ENCODE results near the gene UBR4. TPM values are rescaled to one million over a fixed set of nuclear protein-coding genes. Genes with fewer than 3 reads are reported as not detected.
"Not testable (repeated sequence)": the region's sequence is repeated elsewhere in the genome, so short reads cannot be mapped to it uniquely, and the experiment has no call there.

The UBR4 gene
- 82.1 TPM for polyA plus RNA-seq (2012; ENCODE audit: insufficient read depth, insufficient read length, low read depth)

- no peaks in the 10 kb centered on the region for H3K9me3 ChIP-seq
- no peaks in the 10 kb centered on the region for H3K4me1 ChIP-seq
These were observed at the start of gene UBR4 for GRCh38 chr1:19209990-19210771. Gene UBR4 (minus strand): TSS chr1:19210266. CDS start chr1:19210248, 18 bp downstream.

GRCh38 chr1:19258353-19258752, 48.3 kb upstream of the UBR4 start:
- no peaks in the 10 kb centered on the region for H3K4me1 ChIP-seq
- no peak overlapping the region for H3K4me3 ChIP-seq (ENCODE audit: low read depth, low read length)
- no peak for TF ChIP-seq CTCF (IDR thresholded peaks at IDR 0.05; ENCODE audit: low read depth, low read length)
- peaks cover 36% of the 10 kb centered on the region for H3K36me3 ChIP-seq
- no peak for DNase-seq
- no peaks in the 10 kb centered on the region for H3K9me3 ChIP-seq
- no peaks in the 10 kb centered on the region for H3K27me3 ChIP-seq

More at GRCh38 chr1:19209990-19210771, at the start of gene UBR4:
- H3K36me3 ChIP-seq: no peaks in the 10 kb centered on the region
- peak; percentile 90 for DNase-seq
- peak within 1 kb of the TSS; percentile 87 for H3K4me3 ChIP-seq (ENCODE audit: low read depth, low read length)
- TF ChIP-seq CTCF (IDR thresholded peaks at IDR 0.05; ENCODE audit: low read depth, low read length): no peak
- no peaks in the 10 kb centered on the region for H3K27me3 ChIP-seq

GRCh38 chr1:19257178-19257914, 47.3 kb upstream of the UBR4 start:
- Histone ChIP-seq H3K9me3 (no peaks in the 10 kb centered on the region), H3K4me3 (ENCODE audit: low read depth, low read length) (no peak overlapping the region), H3K27me3 (no peaks in the 10 kb centered on the region), H3K4me1 (no peaks in the 10 kb centered on the region), H3K36me3 (peaks cover 36% of the 10 kb centered on the region)
- no peak for TF ChIP-seq CTCF (IDR thresholded peaks at IDR 0.05; ENCODE audit: low read depth, low read length)
- no peak for DNase-seq

- not testable (repeated sequence) for H3K4me1 ChIP-seq; H3K27me3 ChIP-seq; H3K9me3 ChIP-seq; DNase-seq; H3K4me3 ChIP-seq (ENCODE audit: low read depth, low read length)
- H3K36me3 ChIP-seq: peaks cover 36% of the 10 kb centered on the region
These were observed 46.2 kb upstream of the UBR4 start for GRCh38 chr1:19256301-19256700.

GRCh38 chr1:19255288-19255687, 45.2 kb upstream of the UBR4 start:
- Histone ChIP-seq H3K9me3 (no peaks in the 10 kb centered on the region), H3K36me3 (peaks cover 36% of the 10 kb centered on the region), H3K4me1 (no peaks in the 10 kb centered on the region), H3K4me3 (ENCODE audit: low read depth, low read length) (no peak overlapping the region), H3K27me3 (no peaks in the 10 kb centered on the region)
- DNase-seq: no peak
- TF ChIP-seq CTCF (IDR thresholded peaks at IDR 0.05; ENCODE audit: low read depth, low read length): no peak

GRCh38 chr1:19254416-19254815, 44.4 kb upstream of the UBR4 start:
- peaks cover 31% of the 10 kb centered on the region for H3K36me3 ChIP-seq
- H3K4me3 ChIP-seq (ENCODE audit: low read depth, low read length): no peak overlapping the region
- no peaks in the 10 kb centered on the region for H3K27me3 ChIP-seq
- H3K9me3 ChIP-seq: no peaks in the 10 kb centered on the region
- H3K4me1 ChIP-seq: no peaks in the 10 kb centered on the region
- TF ChIP-seq CTCF (IDR thresholded peaks at IDR 0.05; ENCODE audit: low read depth, low read length): no peak
- DNase-seq: no peak
